Measurements from ENCODE around the gene FBXL7. TPM values are rescaled to one million over a fixed set of nuclear protein-coding genes. Genes with fewer than 3 reads are reported as not detected.

FBXL7 gene
- total and polyA plus RNA-seq, 4 donors = 1.9 to 15.5 (median 6.6) TPM

DNA sequence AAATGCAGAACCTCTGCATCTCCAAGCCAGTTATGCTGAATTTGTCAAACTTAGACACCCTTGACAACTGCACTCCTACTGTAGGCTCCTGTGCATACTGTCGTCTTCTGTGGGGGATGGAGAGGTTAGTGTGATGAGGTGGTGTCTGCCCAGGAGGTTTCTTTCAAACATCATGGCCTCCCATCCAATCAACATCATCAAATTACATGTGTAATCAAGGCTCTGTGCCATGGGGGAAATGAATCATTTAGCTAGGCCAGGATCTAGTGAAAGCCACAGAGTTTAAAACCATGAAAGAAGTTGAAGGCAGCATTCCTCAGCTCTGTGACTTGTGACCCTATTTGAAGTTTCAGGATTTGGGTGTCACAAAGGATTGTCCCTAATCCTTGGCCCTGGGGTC, 439.0 kb downstream of the FBXL7 start:
- no peaks in the 10 kb centered on the region for H3K27me3 ChIP-seq (ENCODE audit: control insufficient read depth in 3 of 3, insufficient read depth in 3 of 3, low read length in 2 of 3)
- TF ChIP-seq, protein P1, sequence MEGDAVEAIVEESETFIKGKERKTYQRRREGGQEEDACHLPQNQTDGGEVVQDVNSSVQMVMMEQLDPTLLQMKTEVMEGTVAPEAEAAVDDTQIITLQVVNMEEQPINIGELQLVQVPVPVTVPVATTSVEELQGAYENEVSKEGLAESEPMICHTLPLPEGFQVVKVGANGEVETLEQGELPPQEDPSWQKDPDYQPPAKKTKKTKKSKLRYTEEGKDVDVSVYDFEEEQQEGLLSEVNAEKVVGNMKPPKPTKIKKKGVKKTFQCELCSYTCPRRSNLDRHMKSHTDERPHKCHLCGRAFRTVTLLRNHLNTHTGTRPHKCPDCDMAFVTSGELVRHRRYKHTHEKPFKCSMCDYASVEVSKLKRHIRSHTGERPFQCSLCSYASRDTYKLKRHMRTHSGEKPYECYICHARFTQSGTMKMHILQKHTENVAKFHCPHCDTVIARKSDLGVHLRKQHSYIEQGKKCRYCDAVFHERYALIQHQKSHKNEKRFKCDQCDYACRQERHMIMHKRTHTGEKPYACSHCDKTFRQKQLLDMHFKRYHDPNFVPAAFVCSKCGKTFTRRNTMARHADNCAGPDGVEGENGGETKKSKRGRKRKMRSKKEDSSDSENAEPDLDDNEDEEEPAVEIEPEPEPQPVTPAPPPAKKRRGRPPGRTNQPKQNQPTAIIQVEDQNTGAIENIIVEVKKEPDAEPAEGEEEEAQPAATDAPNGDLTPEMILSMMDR (IDR thresholded peaks at IDR 0.05; ENCODE audit: control extremely low read depth, extremely low read depth) = no peak
- 73 to 96% methylated on average over 1 of the region's 1 CpG for WGBS, 2 donors
- ATAC-seq (ENCODE audit: insufficient read depth, low FRiP score) (no peak), DNase-seq (no peak)
- H3K27ac ChIP-seq (ENCODE audit: low read depth in 1 of 2, low read length in 1 of 2) = no peak overlapping the region
- peaks cover 0 to 9% (median 0%) of the 10 kb centered on the region in 4 donors for H3K9me3 ChIP-seq (ENCODE audit: control insufficient read depth in 4 of 4, insufficient read depth in 3 of 4, low read length in 3 of 4)
- H3K4me3 ChIP-seq = no peak overlapping the region
- peaks cover 10 to 24% (median 15%) of the 10 kb centered on the region in 4 donors for H3K36me3 ChIP-seq (ENCODE audit: control insufficient read depth in 4 of 4, insufficient read depth in 4 of 4, low read length in 4 of 4)
- no peaks in the 10 kb centered on the region for H3K4me1 ChIP-seq (ENCODE audit: control insufficient read depth in 5 of 5, insufficient read depth in 5 of 5, low read length in 5 of 5)
- H3K9ac ChIP-seq (ENCODE audit: insufficient read depth in 1 of 2, low read length in 2 of 2) = no peak overlapping the region

DNA sequence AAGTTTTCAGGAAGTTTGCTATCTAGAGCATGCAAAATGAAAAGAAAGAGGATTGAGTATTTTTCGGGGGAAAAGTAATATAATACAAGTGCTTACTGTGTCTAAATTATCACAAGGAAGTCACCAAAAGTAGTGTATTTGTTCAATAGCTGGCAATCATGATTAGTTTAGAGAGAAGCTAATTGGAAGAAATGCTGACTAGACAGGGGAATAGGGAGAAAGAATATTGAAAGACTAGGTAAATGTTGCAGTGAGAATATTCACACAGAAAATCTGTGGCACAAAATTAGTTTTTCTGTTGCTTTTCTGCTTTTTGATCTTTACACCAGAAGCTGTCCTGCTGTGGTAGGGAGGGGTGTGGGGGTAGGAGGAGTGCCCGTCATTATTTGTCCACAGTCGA, 440.9 kb downstream of the FBXL7 start:
- no peak for ATAC-seq (ENCODE audit: insufficient read depth, low FRiP score)
- no peaks in the 10 kb centered on the region for H3K27me3 ChIP-seq (ENCODE audit: control insufficient read depth in 3 of 3, insufficient read depth in 3 of 3, low read length in 2 of 3)
- no peak for DNase-seq
- H3K27ac ChIP-seq (ENCODE audit: low read depth in 1 of 2, low read length in 1 of 2) = no peak overlapping the region
- H3K9me3 ChIP-seq (ENCODE audit: control insufficient read depth in 4 of 4, insufficient read depth in 3 of 4, low read length in 3 of 4) = peaks cover 0 to 9% (median 0%) of the 10 kb centered on the region in 4 donors
- TF ChIP-seq, protein P1 (IDR thresholded peaks at IDR 0.05; ENCODE audit: control extremely low read depth, extremely low read depth) = no peak
- no peak overlapping the region for H3K9ac ChIP-seq (ENCODE audit: insufficient read depth in 1 of 2, low read length in 2 of 2)
- WGBS, 2 donors = 88 to 95% methylated on average over 3 of the region's 3 CpGs
- H3K4me3 ChIP-seq = no peak overlapping the region
- H3K4me1 ChIP-seq (ENCODE audit: control insufficient read depth in 5 of 5, insufficient read depth in 5 of 5, low read length in 5 of 5) = no peaks in the 10 kb centered on the region
- H3K36me3 ChIP-seq (ENCODE audit: control insufficient read depth in 4 of 4, insufficient read depth in 4 of 4, low read length in 4 of 4) = peaks cover 10 to 24% (median 15%) of the 10 kb centered on the region in 4 donors

DNA sequence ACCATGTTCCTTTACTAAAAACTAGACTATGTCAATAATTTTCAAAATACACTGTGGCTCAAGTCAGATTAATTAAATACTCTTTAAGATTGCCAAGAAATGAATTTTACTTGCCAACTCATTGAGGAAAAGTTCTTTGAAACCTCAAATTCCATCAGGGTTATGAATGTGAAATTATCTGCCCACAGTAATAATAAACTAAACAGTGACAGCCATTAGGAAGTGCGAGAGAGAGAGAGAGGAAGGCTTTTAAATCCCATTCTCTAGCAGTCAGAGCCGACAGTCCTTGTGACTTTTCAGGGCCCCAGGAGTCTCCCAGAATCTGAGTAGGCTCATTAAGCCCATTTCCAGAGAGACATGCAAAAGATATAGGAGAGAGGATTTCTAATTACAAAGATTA, 443.5 kb downstream of the FBXL7 start:
- H3K27me3 ChIP-seq (ENCODE audit: control insufficient read depth in 3 of 3, insufficient read depth in 3 of 3, low read length in 2 of 3) = no peaks in the 10 kb centered on the region
- H3K36me3 ChIP-seq (ENCODE audit: control insufficient read depth in 4 of 4, insufficient read depth in 4 of 4, low read length in 4 of 4) = peaks cover under 1 to 12% (median 6%) of the 10 kb centered on the region in 4 donors
- H3K27ac ChIP-seq (ENCODE audit: low read depth in 1 of 2, low read length in 1 of 2) = no peak overlapping the region
- no peak for DNase-seq
- H3K4me3 ChIP-seq = no peak overlapping the region
- ATAC-seq (ENCODE audit: insufficient read depth, low FRiP score) = no peak
- H3K9ac ChIP-seq (ENCODE audit: insufficient read depth in 1 of 2, low read length in 2 of 2) = no peak overlapping the region
- 54 to 62% methylated on average over 2 of the region's 2 CpGs for WGBS, 2 donors
- TF ChIP-seq, protein P1 (IDR thresholded peaks at IDR 0.05; ENCODE audit: control extremely low read depth, extremely low read depth) = no peak
- H3K9me3 ChIP-seq (ENCODE audit: control insufficient read depth in 4 of 4, insufficient read depth in 3 of 4, low read length in 3 of 4) = no peaks in the 10 kb centered on the region
- peaks cover 0 to 7% (median 0%) of the 10 kb centered on the region in 5 donors for H3K4me1 ChIP-seq (ENCODE audit: control insufficient read depth in 5 of 5, insufficient read depth in 5 of 5, low read length in 5 of 5)

DNA sequence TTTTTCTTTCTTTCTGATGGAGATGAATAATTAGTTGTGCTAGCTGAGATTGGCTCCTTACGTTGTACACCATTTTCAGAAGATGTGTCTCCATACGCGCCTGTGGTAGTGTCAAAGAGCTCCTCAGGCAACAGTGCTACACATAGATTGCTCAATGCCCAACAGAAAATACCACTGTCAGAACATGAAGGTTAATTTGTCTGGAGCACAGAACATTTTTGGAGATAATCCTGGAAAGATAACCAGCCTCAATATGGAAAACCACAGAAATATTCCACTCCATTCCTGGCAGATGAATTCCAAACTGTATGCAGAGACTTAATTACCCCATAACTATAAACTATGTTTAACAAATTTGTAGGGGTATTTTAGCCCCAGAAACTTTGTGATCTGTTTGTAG, 446.0 kb downstream of the FBXL7 start:
- Histone ChIP-seq H3K27ac (ENCODE audit: low read depth in 1 of 2, low read length in 1 of 2) (no peak overlapping the region), H3K27me3 (ENCODE audit: control insufficient read depth in 3 of 3, insufficient read depth in 3 of 3, low read length in 2 of 3) (no peaks in the 10 kb centered on the region), H3K9me3 (ENCODE audit: control insufficient read depth in 4 of 4, insufficient read depth in 3 of 4, low read length in 3 of 4) (no peaks in the 10 kb centered on the region), H3K9ac (ENCODE audit: insufficient read depth in 1 of 2, low read length in 2 of 2) (no peak overlapping the region), H3K4me3 (no peak overlapping the region), H3K36me3 (ENCODE audit: control insufficient read depth in 4 of 4, insufficient read depth in 4 of 4, low read length in 4 of 4) (peaks cover 2 to 4% (median 2%) of the 10 kb centered on the region in 4 donors), H3K4me1 (ENCODE audit: control insufficient read depth in 5 of 5, insufficient read depth in 5 of 5, low read length in 5 of 5) (peaks cover 0 to 7% (median 0%) of the 10 kb centered on the region in 5 donors)
- TF ChIP-seq, protein P1 (IDR thresholded peaks at IDR 0.05; ENCODE audit: control extremely low read depth, extremely low read depth) = no peak
- WGBS, 2 donors = 95 to 96% methylated on average over 3 of the region's 3 CpGs
- ATAC-seq (ENCODE audit: insufficient read depth, low FRiP score) = no peak
- no peak for DNase-seq
